Vagina (tissue), 2 donors: ENCODE data around the gene METTL16. TPM values are rescaled to one million over a fixed set of nuclear protein-coding genes. Genes with fewer than 3 reads are reported as not detected.

Source experiments
- DNase-seq, 2 donors: peaks; one replicate each; pipeline ENCODE4 v3.0.0-alpha.2; 2017; ENCODE audit errors: extremely low spot score in 2 of 2
- H3K27ac ChIP-seq: fragments of 200-600 bp; sonication (generic); one replicate; pipeline ENCODE4 v1.5.1; 2019
- H3K27me3 ChIP-seq: fragments of 200-600 bp; sonication (generic); one replicate; pipeline ENCODE4 v1.5.1; 2019
- H3K36me3 ChIP-seq, 2 donors: fragments of 200-600 bp; sonication (generic); one replicate each; pipeline ENCODE4 v1.5.1; 2017 to 2019
- H3K4me1 ChIP-seq: fragments of 200-600 bp; sonication (generic); one replicate; pipeline ENCODE4 v1.5.1; 2019
- H3K4me3 ChIP-seq, 2 donors: fragments of 200-600 bp; sonication (generic); 1 replicate in 1 of 2; 2 replicates in 1 of 2; pipeline ENCODE4 v1.5.1; 2016 to 2019
- H3K9me3 ChIP-seq: fragments of 200-600 bp; sonication (generic); one replicate; pipeline ENCODE4 v1.5.1; 2019
- CTCF ChIP-seq, 3 experiments: fragments of 450-650 bp in 2 of 3; fragments of 200-600 bp in 1 of 3; sonication (generic) in 1 of 3; IDR thresholded peaks; one replicate each; pipeline ENCODE4 v1.5.1; 2017 to 2019; ENCODE audit warnings: antibody characterized with exemption in 3 of 3, mild to moderate bottlenecking in 2 of 3, moderate library complexity in 2 of 3
- POLR2A ChIP-seq, 2 donors: fragments of 450-650 bp; IDR thresholded peaks; one replicate each; pipeline ENCODE4 v1.6.1; 2017; ENCODE audit warnings: antibody characterized with exemption in 2 of 2, mild to moderate bottlenecking in 2 of 2, moderate library complexity in 2 of 2
- POLR2AphosphoS5 ChIP-seq, 2 donors: sonication (generic); formaldehyde crosslinking; IDR thresholded peaks; one replicate each; pipeline ENCODE4 v1.9.0; 2017; ENCODE audit warnings: antibody characterized with exemption in 2 of 2, mild to moderate bottlenecking in 2 of 2, low read depth in 1 of 2; ENCODE audit not compliant: insufficient read depth in 1 of 2
- intact Hi-C: fragments of 100-400 bp; cut with DNase I; formaldehyde crosslinking; loops from one replicate; pipeline ENCODE4 v1.15.1; 2023
- total RNA-seq: library from RNA; depleted of rRNA; stranded (reverse); fragments of >200 nt; gene quantifications from one replicate; pipeline ENCODE4 v1.2.3, GENCODE V29; 2016

The METTL16 gene
- total RNA-seq, 1 donor from 2014 or later = 30.4 TPM

GRCh38 chr17:2459917-2460271, 51.8 kb downstream of the METTL16 start:
- Histone ChIP-seq H3K36me3 (peaks cover 0 to 33% of the 10 kb centered on the region in 2 donors), H3K4me3 (no peak overlapping the region), H3K27me3 (no peaks in the 10 kb centered on the region), H3K9me3 (no peaks in the 10 kb centered on the region), H3K27ac (peak overlapping the region; percentile 70), H3K4me1 (no peaks in the 10 kb centered on the region)
- no peak for DNase-seq
- TF ChIP-seq POLR2A (IDR thresholded peaks at IDR 0.05) (no peak), POLR2AphosphoS5 (IDR thresholded peaks at IDR 0.05; ENCODE audit: insufficient read depth in 1 of 2, low read depth in 1 of 2) (no peak), CTCF (IDR thresholded peaks at IDR 0.05) (no peak)
- intact Hi-C loops = no loop called here

GRCh38 chr17:2457913-2458312, 53.8 kb downstream of the METTL16 start:
- no peak for DNase-seq
- no peaks in the 10 kb centered on the region for H3K9me3 ChIP-seq
- no peaks in the 10 kb centered on the region for H3K4me1 ChIP-seq
- H3K36me3 ChIP-seq = peaks cover 0 to 16% of the 10 kb centered on the region in 2 donors
- H3K27ac ChIP-seq = peak overlapping the region; percentile 70
- no peaks in the 10 kb centered on the region for H3K27me3 ChIP-seq
- no peak overlapping the region for H3K4me3 ChIP-seq
- TF ChIP-seq POLR2AphosphoS5 (IDR thresholded peaks at IDR 0.05; ENCODE audit: insufficient read depth in 1 of 2, low read depth in 1 of 2) (no peak), POLR2A (IDR thresholded peaks at IDR 0.05) (no peak), CTCF (IDR thresholded peaks at IDR 0.05) (no peak)
- intact Hi-C loops = no loop called here

- no peaks in the 10 kb centered on the region for H3K4me1 ChIP-seq
- H3K36me3 ChIP-seq = peaks cover 0 to 1% of the 10 kb centered on the region in 2 donors
- H3K4me3 ChIP-seq = no peak overlapping the region
- H3K27me3 ChIP-seq = no peaks in the 10 kb centered on the region
- intact Hi-C loops = no loop called here
- TF ChIP-seq CTCF (IDR thresholded peaks at IDR 0.05) (no peak), POLR2A (IDR thresholded peaks at IDR 0.05) (no peak), POLR2AphosphoS5 (IDR thresholded peaks at IDR 0.05; ENCODE audit: insufficient read depth in 1 of 2, low read depth in 1 of 2) (no peak)
- no peaks in the 10 kb centered on the region for H3K9me3 ChIP-seq
- H3K27ac ChIP-seq = no peak overlapping the region
- no peak for DNase-seq
These were observed 55.2 kb downstream of the METTL16 start for GRCh38 chr17:2456475-2456874.

DNA sequence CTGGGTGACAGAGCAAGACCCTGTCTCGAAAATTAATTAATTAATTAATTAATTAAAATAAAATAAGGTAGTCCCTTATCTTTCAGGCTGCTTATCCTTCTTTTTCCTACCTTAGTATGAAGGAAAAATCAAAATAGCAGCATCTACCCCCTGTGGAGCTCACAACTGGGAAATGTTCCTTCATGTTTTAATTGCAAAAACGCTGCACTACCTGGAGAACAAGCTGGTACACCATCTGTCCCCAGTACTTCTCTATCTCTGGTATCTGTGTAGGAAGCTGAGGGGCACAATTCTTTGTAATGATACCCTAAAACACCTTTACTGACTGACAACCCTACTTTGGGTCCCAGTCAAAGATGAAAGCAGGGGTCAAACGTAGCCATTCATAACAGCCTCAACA, 55.7 kb downstream of the METTL16 start:
- Histone ChIP-seq H3K4me1 (no peaks in the 10 kb centered on the region), H3K27ac (no peak overlapping the region), H3K27me3 (no peaks in the 10 kb centered on the region), H3K4me3 (no peak overlapping the region), H3K36me3 (no peaks in the 10 kb centered on the region), H3K9me3 (no peaks in the 10 kb centered on the region)
- no peak for TF ChIP-seq CTCF (IDR thresholded peaks at IDR 0.05)
- no peak for DNase-seq
- intact Hi-C loops = no loop called here

GRCh38 chr17:2453866-2454265, 57.8 kb downstream of the METTL16 start:
- Histone ChIP-seq H3K27ac (peak overlapping the region; percentile 1), H3K4me3 (no peak overlapping the region), H3K9me3 (no peaks in the 10 kb centered on the region), H3K4me1 (no peaks in the 10 kb centered on the region), H3K27me3 (no peaks in the 10 kb centered on the region), H3K36me3 (no peaks in the 10 kb centered on the region)
- no peak for DNase-seq
- TF ChIP-seq POLR2AphosphoS5 (IDR thresholded peaks at IDR 0.05; ENCODE audit: insufficient read depth in 1 of 2, low read depth in 1 of 2) (no peak), POLR2A (IDR thresholded peaks at IDR 0.05) (no peak), CTCF (IDR thresholded peaks at IDR 0.05) (no peak)
- intact Hi-C loops = no loop called here
